WI38 (cell line): ENCODE results near the gene INO80C.

ENCODE experiments used
- H3K4me3 ChIP-seq: 2 replicates; pipeline ENCODE4 v1.5.1; 2011; ENCODE audit warnings: low read depth, mild to moderate bottlenecking, control low read depth, low read length
- CTCF ChIP-seq: IDR thresholded peaks from 2 replicates; pipeline ENCODE4 v1.5.1; 2012; ENCODE audit warnings: low read depth, mild to moderate bottlenecking, control low read depth, low read length

Gene INO80C

GRCh38 chr18:35484034-35484433 is 13.7 kb downstream of the INO80C start:
- no peak for TF ChIP-seq CTCF
- H3K4me3 ChIP-seq, result no peak overlapping the region

GRCh38 chr18:35481960-35482366 is 15.8 kb downstream of the INO80C start:
- no peak for TF ChIP-seq CTCF

GRCh38 chr18:35479911-35480586 is 17.7 kb downstream of the INO80C start:
- H3K4me3 ChIP-seq, result no peak overlapping the region
- TF ChIP-seq CTCF, result no peak

More at GRCh38 chr18:35481960-35482366, 15.8 kb downstream of the INO80C start:
- H3K4me3 ChIP-seq, result no peak overlapping the region

- TF ChIP-seq CTCF, result no peak
- H3K4me3 ChIP-seq, result no peak overlapping the region
Observed at GRCh38 chr18:35478520-35479435, 19.0 kb downstream of the INO80C start.

GRCh38 chr18:35477974-35478373 is 19.8 kb downstream of the INO80C start:
- no peak for TF ChIP-seq CTCF
- no peak overlapping the region for H3K4me3 ChIP-seq

GRCh38 chr18:35477497-35477896 is 20.3 kb downstream of the INO80C start:
- no peak overlapping the region for H3K4me3 ChIP-seq
- TF ChIP-seq CTCF, result no peak

GRCh38 chr18:35474884-35475283 is 22.9 kb downstream of the INO80C start:
- TF ChIP-seq CTCF, result no peak
- no peak overlapping the region for H3K4me3 ChIP-seq
